Ammon's horn (tissue), 1 donor: Measurements from ENCODE around the gene TSGA10IP.
"Not testable (repeated sequence)": the region's sequence is repeated elsewhere in the genome, so short reads cannot be mapped to it uniquely, and the experiment has no call there.

ENCODE experiments used
- DNase-seq: peaks from one replicate; pipeline ENCODE4 v3.0.0-alpha.2; 2016; ENCODE audit warnings: low spot score

The TSGA10IP gene

DNA sequence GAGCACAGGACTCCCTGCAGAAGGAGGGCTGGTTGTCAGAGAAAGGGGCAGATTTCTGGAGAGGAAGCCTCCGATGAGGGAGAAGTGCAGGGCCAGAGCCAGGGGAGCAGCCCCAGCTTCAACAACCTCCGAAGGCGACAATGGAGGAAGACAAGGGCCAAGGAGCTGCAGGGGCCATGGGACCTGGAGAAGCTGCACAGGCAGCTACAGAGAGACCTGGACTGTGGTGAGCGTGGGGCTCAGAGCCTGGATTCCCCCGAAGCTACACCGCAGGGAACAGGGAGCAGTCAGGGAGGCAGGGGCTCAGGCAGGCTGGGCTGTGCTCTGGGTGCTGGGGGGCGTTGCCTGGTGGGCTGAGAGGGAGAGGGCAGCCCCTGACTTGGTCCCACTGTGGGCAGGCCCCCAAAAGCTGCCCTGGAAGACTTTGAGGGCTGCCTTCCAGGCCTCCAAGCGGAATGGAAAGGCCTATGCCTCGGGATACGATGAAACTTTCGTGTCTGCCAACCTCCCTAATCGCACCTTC lies 2.4 kb downstream of the TSGA10IP start:
- DNase-seq, result no peak

GRCh38 chr11:65950711-65951110 lies 5.4 kb downstream of the TSGA10IP start:
- not testable (repeated sequence) for DNase-seq

GRCh38 chr11:65951641-65952040 lies 6.4 kb downstream of the TSGA10IP start:
- not testable (repeated sequence) for DNase-seq

DNA sequence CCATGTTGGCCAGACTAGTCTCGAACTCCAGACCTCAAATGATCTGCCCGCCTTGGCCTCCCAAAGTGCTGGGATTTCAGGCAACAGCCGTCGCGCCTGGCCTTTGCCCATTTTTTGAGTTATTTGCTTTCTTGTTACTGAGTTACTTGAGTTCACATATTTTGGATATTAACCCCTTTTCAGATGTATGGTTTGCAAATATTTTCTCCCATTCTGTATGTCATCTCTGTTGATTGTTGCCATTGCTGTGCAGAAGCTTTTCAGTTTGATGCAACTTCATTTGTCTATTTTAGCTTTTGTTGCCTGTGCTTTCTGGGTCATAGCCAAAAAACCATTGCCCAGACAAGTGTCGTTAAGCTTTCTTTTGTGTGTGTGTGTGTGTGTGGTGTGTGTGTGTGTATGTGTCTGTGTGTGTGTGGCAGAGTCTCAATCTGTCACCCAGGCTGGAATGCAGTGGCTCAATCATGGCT lies 6.8 kb downstream of the TSGA10IP start:
- no peak for DNase-seq

DNA sequence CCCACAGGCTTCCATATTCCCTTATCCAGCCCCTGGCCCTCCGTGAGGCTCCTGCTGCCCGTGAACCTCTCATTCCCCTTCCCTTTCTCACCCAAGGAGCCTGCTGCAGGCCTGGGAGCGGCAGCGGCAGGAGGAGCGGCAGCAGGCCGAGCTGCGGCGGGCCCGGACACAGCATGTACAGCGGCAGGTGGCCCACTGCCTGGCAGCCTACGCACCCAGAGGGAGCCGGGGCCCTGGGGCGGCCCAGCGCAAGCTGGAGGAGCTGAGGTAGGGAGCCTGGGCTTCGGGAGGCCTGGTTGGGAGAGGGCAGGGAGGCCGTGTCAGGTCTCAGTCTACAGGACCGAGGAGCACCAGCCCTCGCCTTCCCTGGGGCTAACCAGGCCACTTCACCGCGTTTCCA lies 8.2 kb downstream of the TSGA10IP start:
- DNase-seq, result no peak

GRCh38 chr11:65954771-65955170 lies 9.5 kb downstream of the TSGA10IP start:
- no peak for DNase-seq

- no peak for DNase-seq
Observed at GRCh38 chr11:65958291-65958690, 13.0 kb downstream of the TSGA10IP start.

GRCh38 chr11:65958774-65959420 lies 13.6 kb downstream of the TSGA10IP start:
- no peak for DNase-seq

- no peak for DNase-seq
Observed at GRCh38 chr11:65960824-65961266, 15.6 kb downstream of the TSGA10IP start.

GRCh38 chr11:65961267-65962140 lies 16.2 kb downstream of the TSGA10IP start, which contains the start of gene SART1:
Gene SART1 (plus strand): TSS chr11:65961734. CDS start chr11:65961781, 47 bp downstream.
- DNase-seq, result peak; percentile 97

DNA sequence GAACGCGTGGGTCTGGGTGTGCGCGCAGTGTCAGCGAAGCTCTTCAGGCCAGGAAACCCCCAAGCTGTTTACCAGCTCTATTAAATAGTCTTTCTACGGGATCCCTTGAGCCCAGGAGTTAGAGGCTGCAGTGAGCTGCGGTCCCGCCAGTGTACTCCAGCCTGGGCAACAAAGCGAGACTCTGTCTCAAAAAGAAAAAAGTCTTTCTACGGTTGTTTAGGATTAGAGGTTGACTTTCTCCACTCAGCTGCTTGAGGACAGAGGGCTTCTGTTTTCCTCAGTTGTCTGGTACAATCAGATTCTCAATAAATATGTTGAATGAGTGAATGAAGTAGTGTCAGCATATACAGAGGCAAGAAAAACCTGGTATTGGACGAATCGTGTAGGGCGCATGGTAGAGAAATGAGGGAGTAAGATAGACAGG lies 16.9 kb downstream of the TSGA10IP start:
- DNase-seq, result no peak

DNA sequence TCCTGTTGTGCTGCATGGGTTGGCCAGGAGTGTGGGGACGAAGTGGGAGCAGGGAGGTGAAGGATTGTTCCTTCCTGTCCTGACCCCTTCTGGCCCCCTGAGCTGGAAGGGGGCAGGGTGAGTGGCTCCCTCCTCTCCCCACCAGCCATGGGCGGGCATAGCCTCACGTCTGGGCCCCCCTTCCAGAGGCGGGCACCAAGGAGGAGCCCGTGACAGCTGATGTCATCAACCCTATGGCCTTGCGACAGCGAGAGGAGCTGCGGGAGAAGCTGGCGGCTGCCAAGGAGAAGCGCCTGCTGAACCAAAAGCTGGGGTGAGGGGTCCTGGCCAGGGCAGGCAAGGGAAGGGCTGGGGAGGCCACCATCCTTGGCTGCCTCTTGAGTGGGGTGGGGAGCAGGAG lies 19.6 kb downstream of the TSGA10IP start:
- no peak for DNase-seq

DNA sequence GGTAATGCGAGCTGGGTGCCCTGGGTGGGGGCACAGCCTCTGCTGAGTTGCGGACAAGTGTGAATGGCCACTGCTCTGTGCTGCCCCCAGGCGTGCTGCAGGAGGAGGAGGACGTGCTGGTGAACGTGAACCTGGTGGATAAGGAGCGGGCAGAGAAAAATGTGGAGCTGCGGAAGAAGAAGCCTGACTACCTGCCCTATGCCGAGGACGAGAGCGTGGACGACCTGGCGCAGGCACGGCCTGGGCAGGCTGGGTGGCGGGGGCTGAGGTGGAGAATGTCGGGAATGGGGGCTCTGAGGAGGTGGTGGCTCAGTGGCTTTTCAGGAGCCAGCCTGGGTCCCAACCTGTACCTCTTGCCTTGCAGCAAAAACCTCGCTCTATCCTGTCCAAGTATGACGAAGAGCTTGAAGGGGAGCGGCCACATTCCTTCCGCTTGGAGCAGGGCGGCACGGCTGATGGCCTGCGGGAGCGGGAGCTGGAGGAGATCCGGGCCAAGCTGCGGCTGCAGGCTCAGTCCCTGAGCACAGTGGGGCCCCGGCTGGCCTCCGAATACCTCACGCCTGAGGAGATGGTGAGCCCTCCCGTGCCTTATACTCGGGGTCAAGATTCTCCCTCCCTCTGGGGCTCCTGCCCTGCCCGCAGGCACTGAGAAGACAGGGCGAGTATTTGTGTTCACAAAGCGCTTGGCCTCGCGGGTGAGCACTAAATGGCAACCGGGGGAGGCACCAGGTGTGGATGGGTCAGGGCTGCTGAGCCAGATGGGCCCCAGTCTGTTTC lies 20.9 kb downstream of the TSGA10IP start:
- DNase-seq, result no peak

DNA sequence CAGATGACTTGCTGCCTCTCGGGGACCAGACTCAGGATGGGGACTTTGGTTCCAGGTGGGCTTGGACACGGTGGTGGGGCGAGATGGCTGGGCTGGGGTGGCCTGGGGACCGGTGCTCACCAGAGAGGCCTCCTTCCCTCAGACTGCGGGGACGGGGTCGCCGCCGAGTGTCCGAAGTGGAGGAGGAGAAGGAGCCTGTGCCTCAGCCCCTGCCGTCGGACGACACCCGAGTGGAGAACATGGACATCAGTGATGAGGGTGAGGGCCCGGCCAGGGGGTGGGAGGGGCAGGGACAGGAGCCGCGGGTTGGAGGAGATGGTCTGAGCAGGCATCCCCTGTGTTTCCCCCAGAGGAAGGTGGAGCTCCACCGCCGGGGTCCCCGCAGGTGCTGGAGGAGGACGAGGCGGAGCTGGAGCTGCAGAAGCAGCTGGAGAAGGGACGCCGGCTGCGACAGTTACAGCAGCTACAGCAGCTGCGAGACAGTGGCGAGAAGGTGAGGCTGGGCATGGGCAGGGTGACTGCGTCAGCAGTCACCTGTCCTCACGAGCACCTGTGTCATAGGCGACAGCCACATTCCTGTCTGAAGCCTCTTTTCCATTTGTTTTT lies 22.2 kb downstream of the TSGA10IP start:
- no peak for DNase-seq

GRCh38 chr11:65968600-65969482 lies 23.6 kb downstream of the TSGA10IP start:
- no peak for DNase-seq

DNA sequence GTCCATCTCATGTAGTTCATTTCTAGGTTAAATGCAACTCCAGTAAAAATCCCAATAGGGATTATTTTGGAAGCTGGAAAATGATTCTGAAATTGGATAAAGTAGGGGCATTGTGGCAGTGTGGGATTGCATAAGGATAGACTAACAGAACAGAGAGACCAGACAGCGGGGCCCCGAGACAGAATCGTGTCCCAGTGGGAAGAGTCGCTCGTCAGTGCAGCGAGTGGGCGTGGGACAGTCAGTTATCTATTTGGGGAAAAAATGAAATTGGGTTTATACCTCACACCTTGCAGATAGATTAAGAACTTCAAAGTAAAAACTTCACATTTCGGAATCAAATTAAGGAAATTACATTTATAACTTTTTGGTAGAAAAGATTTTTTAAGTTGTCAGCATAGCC lies 26.8 kb downstream of the TSGA10IP start:
- DNase-seq, result no peak

GRCh38 chr11:65973439-65974110 lies 28.3 kb downstream of the TSGA10IP start:
- DNase-seq, result no peak

DNA sequence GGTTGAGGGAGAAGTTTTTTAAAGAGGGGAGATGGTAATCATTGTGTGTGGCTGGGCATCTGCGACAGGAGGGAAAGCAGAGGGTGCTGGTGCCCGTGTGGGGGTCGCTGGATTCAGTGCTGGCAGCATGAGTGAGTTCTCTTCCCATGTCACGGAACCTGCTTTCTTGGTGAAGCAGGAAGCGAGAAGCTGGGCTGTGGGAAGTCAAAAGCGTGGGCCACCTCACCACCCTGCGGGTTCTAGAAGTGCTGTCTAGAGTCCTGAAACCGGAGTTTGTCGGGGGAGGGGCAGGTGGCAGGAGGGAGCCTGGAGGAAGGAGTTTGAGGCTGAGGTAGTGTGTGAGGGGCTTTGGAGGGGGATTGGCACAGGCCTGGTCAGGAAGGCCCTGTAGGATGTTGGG lies 30.5 kb downstream of the TSGA10IP start:
- no peak for DNase-seq

DNA sequence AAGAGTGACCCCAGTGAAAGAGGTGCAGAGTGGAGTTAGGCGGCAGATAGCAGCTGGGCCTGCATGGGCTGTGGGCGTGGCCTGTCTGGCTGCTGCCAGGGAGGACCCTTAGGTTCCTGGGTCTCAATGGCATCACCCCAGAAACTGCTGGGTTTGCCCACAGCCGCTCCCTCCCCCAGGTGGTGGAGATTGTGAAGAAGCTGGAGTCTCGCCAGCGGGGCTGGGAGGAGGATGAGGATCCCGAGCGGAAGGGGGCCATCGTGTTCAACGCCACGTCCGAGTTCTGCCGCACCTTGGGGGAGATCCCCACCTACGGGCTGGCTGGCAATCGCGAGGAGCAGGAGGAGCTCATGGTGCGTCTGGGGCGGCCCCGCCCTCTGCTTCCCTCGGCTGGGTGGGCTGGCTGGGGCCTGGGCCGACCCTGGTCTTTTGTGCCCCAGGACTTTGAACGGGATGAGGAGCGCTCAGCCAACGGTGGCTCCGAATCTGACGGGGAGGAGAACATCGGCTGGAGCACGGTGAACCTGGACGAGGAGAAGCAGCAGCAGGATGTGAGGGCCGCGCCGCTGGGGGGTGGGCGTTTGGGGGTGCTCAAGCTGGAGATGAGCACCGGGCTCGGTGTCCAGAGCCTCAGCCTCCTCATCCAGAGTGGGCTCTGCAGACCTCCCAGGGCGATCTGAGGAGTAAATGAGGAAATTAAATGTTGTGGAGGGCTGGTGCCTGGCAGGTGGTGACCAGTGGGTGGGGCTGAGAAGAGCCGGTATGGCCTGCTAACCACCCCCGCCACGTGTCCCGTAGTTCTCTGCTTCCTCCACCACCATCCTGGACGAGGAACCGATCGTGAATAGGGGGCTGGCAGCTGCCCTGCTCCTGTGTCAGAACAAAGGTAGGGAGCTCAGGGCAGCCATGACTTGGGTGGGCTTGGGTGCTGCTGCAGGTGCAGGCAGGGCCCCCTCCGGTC lies 31.2 kb downstream of the TSGA10IP start:
- DNase-seq, result no peak
